Panc1 (cell line): ENCODE data around the gene PCDHGA5. TPM values are rescaled to one million over a fixed set of nuclear protein-coding genes. Genes with fewer than 3 reads are reported as not detected.
A peak's percentile ranks its signal among the peaks of the same experiment; 100 is the strongest.

Experiments used
- ATAC-seq: fragments of 200-7000 bp; cut with Tn5 transposase; 2 replicates; pipeline ENCODE4 v1.9.1; 2020; ENCODE audit warnings: mild to moderate bottlenecking, moderate library complexity
- BruUV-seq: library from RNA; stranded (reverse); fragments of 400-500 nt; replicated peaks from 2 replicates; lab custom pipeline; 2021; lab: Mats Ljungman, UMichigan
- CTCF ChIA-PET: fragments of 300-600 bp; sonication (Branson Sonifier 250); formaldehyde crosslinking; loops from one replicate; lab custom pipeline; 2022; ENCODE audit warnings: antibody characterized with exemption; lab: Charles Lee
- POLR2A ChIA-PET: fragments of 300-600 bp; sonication (Branson Sonifier 250); formaldehyde crosslinking; loops from one replicate; lab custom pipeline; 2022; ENCODE audit warnings: antibody characterized with exemption; lab: Charles Lee
- DNase-seq: peaks from one replicate; pipeline ENCODE4 v3.0.0-alpha.2; 2010; ENCODE audit warnings: low read depth, low spot score
- H3K27ac ChIP-seq: 2 replicates; pipeline ENCODE4 v1.5.1; 2011; ENCODE audit warnings: mild to moderate bottlenecking, low read length, inconsistent platforms
- H3K27me3 ChIP-seq: fragments of 200-500 bp; sonication (Bioruptor generic); 2 replicates; pipeline ENCODE4 v1.6.0; 2014; ENCODE audit warnings: low read length, inconsistent platforms; ENCODE audit not compliant: control insufficient read depth, insufficient read depth
- H3K36me3 ChIP-seq: fragments of 200-500 bp; sonication (Bioruptor generic); 2 replicates; pipeline ENCODE4 v1.5.1; 2014; ENCODE audit warnings: inconsistent platforms, mild to moderate bottlenecking, low read length, moderate library complexity; ENCODE audit not compliant: control insufficient read depth, insufficient read depth
- H3K4me1 ChIP-seq: 2 replicates; pipeline ENCODE4 v1.5.1; 2011; ENCODE audit warnings: inconsistent platforms, mild to moderate bottlenecking, low read length, moderate library complexity; ENCODE audit not compliant: control insufficient read depth, insufficient read depth
- H3K4me3 ChIP-seq, 2 experiments: 2 replicates each; pipeline ENCODE4 v1.5.1; 2011 to 2012; ENCODE audit warnings: low read depth in 2 of 2, low read length in 2 of 2, mild to moderate bottlenecking in 2 of 2, inconsistent platforms in 1 of 2, moderate library complexity in 1 of 2
- H3K9me3 ChIP-seq: fragments of 200-500 bp; sonication (Bioruptor generic); 2 replicates; pipeline ENCODE4 v1.5.1; 2014; ENCODE audit warnings: low read depth, mild to moderate bottlenecking, inconsistent platforms, low read length, moderate library complexity; ENCODE audit not compliant: control insufficient read depth, insufficient read depth
- CTCF ChIP-seq: fragments of 450-650 bp; IDR thresholded peaks from 2 replicates; pipeline ENCODE4 v1.5.1; 2017; ENCODE audit warnings: mild to moderate bottlenecking
- POLR2AphosphoS5 ChIP-seq: IDR thresholded peaks from 2 replicates; pipeline ENCODE4 v1.6.1; 2012; ENCODE audit warnings: mild to moderate bottlenecking, low read depth, low read length, moderate library complexity
- SIN3A ChIP-seq: IDR thresholded peaks from 2 replicates; pipeline ENCODE4 v1.6.1; 2012; ENCODE audit warnings: low read depth, mild to moderate bottlenecking, low read length, moderate library complexity, borderline replicate concordance; ENCODE audit not compliant: insufficient read depth
- TCF7L2 ChIP-seq: IDR thresholded peaks from 2 replicates; pipeline ENCODE4 v1.6.1; 2011; ENCODE audit warnings: mild to moderate bottlenecking, low read depth, low read length, inconsistent platforms
- in situ Hi-C: cut with HindIII; loops from 2 replicates; pipeline ENCODE4 v1.10.0; 2016; ENCODE audit warnings: low sequenced_read_pairs, low pct_unique_long_range_greater_than_20kb
- intact Hi-C: fragments of 100-400 bp; cut with micrococcal nuclease; formaldehyde crosslinking; loops from one replicate; pipeline ENCODE4 v1.10.0; 2022; ENCODE audit not compliant: unreplicated experiment
- total RNA-seq: library from RNA; stranded (reverse); gene quantifications from one replicate; pipeline ENCODE4 v1.2.1, GENCODE V29; 2021; ENCODE audit not compliant: unreplicated experiment
- TF ChIP-seq, protein P1 (sequence below), 2 experiments: IDR thresholded peaks; 2 replicates each; pipeline ENCODE4 v1.6.1; 2011 to 2012; ENCODE audit warnings: low read depth in 2 of 2, control low read depth in 1 of 2, low read length in 1 of 2, mild to moderate bottlenecking in 1 of 2, moderate library complexity in 1 of 2; ENCODE audit not compliant: insufficient read depth in 1 of 2

PCDHGA5 gene
- total RNA-seq, 1 experiment from 2014 or later, result 0.67 TPM

GRCh38 chr5:141319202-141319601 is 44.8 kb upstream of the PCDHGA5 start:
- peaks cover 55% of the 10 kb centered on the region for H3K9me3 ChIP-seq
- ChIA-PET POLR2A (no interaction called here), CTCF (interaction anchor here (1.4 kb wide), 1 partner anchor 11 kb away, joined by 7 read pairs; the partner anchor contains the start of gene PCDHGA1)
- H3K4me3 ChIP-seq, result peak overlapping the region; percentile 82 to 91; a peak in 3 of 4 replicates
- in situ Hi-C loops (no loop called here), intact Hi-C loops (loop anchor here (10.0 kb wide), 1 partner anchor 54 kb away; no protein-coding TSS in a partner anchor)
- TF ChIP-seq SIN3A (no peak), POLR2AphosphoS5 (no peak), TCF7L2 (no peak), CTCF (no peak)
- TF ChIP-seq, protein P1, sequence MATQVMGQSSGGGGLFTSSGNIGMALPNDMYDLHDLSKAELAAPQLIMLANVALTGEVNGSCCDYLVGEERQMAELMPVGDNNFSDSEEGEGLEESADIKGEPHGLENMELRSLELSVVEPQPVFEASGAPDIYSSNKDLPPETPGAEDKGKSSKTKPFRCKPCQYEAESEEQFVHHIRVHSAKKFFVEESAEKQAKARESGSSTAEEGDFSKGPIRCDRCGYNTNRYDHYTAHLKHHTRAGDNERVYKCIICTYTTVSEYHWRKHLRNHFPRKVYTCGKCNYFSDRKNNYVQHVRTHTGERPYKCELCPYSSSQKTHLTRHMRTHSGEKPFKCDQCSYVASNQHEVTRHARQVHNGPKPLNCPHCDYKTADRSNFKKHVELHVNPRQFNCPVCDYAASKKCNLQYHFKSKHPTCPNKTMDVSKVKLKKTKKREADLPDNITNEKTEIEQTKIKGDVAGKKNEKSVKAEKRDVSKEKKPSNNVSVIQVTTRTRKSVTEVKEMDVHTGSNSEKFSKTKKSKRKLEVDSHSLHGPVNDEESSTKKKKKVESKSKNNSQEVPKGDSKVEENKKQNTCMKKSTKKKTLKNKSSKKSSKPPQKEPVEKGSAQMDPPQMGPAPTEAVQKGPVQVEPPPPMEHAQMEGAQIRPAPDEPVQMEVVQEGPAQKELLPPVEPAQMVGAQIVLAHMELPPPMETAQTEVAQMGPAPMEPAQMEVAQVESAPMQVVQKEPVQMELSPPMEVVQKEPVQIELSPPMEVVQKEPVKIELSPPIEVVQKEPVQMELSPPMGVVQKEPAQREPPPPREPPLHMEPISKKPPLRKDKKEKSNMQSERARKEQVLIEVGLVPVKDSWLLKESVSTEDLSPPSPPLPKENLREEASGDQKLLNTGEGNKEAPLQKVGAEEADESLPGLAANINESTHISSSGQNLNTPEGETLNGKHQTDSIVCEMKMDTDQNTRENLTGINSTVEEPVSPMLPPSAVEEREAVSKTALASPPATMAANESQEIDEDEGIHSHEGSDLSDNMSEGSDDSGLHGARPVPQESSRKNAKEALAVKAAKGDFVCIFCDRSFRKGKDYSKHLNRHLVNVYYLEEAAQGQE (IDR thresholded peaks at IDR 0.05; ENCODE audit: insufficient read depth in 1 of 2, low read depth in 2 of 2, low read length in 1 of 2), result no peak
- H3K36me3 ChIP-seq, result peaks cover 2% of the 10 kb centered on the region
- H3K27ac ChIP-seq, result no peak overlapping the region
- no peak for DNase-seq
- H3K27me3 ChIP-seq, result no peaks in the 10 kb centered on the region
- H3K4me1 ChIP-seq, result no peaks in the 10 kb centered on the region
- BruUV-seq, result TSS peak; percentile 85
- no peak for ATAC-seq

DNA sequence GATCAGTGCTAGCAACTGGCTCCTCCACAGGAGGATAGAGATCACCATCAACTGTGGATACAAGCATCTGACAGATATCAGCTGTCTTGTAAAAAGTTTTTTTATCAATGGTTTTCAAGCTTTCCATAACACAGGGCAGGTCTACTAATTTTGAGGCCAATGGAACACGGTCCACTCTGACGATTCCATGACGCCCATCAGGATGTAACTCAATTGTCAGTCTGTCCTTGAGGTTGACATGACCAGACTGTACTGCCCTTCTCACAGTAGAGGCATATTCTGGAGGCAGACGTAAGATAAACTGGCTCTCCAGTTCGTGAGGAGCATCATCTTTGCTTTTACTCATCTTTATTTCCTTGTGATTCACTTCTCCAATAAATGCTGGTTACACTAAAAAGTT is 44.3 kb upstream of the PCDHGA5 start:
- DNase-seq (no peak), ATAC-seq (no peak)
- no peaks in the 10 kb centered on the region for H3K4me1 ChIP-seq
- in situ Hi-C loops (no loop called here), intact Hi-C loops (loop anchor here (10.0 kb wide), 1 partner anchor 55 kb away; no protein-coding TSS in a partner anchor)
- ChIA-PET CTCF (interaction anchor here (0.8 to 1.4 kb wide), 3 partner anchors 11 to 93 kb away, joined by 3 to 7 read pairs (median 4); partner anchors contain the start of genes PCDHGA1, PCDHGA10 and PCDHGB1), POLR2A (interaction anchor here (1.4 kb wide), 1 partner anchor 11 kb away, joined by 4 read pairs; the partner anchor contains the start of gene PCDHGA1)
- no TSS peak for BruUV-seq
- peak overlapping the region; percentile 96 for H3K27ac ChIP-seq
- peaks cover 2% of the 10 kb centered on the region for H3K36me3 ChIP-seq
- peak overlapping the region; percentile 82 to 91 for H3K4me3 ChIP-seq
- TF ChIP-seq, protein P1 (IDR thresholded peaks at IDR 0.05; ENCODE audit: insufficient read depth in 1 of 2, low read depth in 2 of 2, low read length in 1 of 2), result no peak
- TF ChIP-seq CTCF (no peak), SIN3A (no peak), POLR2AphosphoS5 (no peak), TCF7L2 (no peak)
- no peaks in the 10 kb centered on the region for H3K27me3 ChIP-seq
- peaks cover 53% of the 10 kb centered on the region for H3K9me3 ChIP-seq
